GM19372 (cell line): Measurements from ENCODE around the gene FGFRL1.
"Not testable (repeated sequence)": the region's sequence is repeated elsewhere in the genome, so short reads cannot be mapped to it uniquely, and the experiment has no call there.

Source experiments
- ATAC-seq: cut with Tn5 transposase; IDR thresholded peaks from one replicate; pipeline ENCODE4 v1.9.1; 2021; ENCODE audit warnings: mild to moderate bottlenecking, low read depth, moderate library complexity; ENCODE audit not compliant: unreplicated experiment

Gene FGFRL1

DNA sequence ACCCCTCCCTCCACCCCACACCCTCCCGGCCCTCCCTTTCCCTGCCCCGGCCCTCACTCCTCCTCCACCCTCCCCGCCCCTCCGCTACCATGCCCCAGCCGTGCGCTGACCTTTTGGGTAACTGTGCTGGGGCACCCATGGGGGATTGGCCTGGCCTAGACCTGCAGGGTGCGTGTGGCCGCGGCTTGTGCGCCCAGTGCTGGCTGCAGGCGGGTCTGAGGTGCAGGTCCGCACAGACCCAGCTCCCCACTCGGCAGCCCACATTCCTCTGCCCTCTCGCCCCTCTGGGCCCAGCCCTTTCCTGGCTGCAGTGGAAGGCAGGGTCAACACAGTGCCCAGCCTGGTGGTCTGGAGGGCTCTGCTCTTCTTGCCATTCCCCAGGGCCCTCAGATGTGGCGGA is 24.7 kb downstream of the FGFRL1 start:
- no peak for ATAC-seq

- ATAC-seq, result no peak
Measured at GRCh38 chr4:1036976-1037810, 25.8 kb downstream of the FGFRL1 start.

GRCh38 chr4:1038948-1039492 is 27.6 kb downstream of the FGFRL1 start:
- ATAC-seq, result no peak

DNA sequence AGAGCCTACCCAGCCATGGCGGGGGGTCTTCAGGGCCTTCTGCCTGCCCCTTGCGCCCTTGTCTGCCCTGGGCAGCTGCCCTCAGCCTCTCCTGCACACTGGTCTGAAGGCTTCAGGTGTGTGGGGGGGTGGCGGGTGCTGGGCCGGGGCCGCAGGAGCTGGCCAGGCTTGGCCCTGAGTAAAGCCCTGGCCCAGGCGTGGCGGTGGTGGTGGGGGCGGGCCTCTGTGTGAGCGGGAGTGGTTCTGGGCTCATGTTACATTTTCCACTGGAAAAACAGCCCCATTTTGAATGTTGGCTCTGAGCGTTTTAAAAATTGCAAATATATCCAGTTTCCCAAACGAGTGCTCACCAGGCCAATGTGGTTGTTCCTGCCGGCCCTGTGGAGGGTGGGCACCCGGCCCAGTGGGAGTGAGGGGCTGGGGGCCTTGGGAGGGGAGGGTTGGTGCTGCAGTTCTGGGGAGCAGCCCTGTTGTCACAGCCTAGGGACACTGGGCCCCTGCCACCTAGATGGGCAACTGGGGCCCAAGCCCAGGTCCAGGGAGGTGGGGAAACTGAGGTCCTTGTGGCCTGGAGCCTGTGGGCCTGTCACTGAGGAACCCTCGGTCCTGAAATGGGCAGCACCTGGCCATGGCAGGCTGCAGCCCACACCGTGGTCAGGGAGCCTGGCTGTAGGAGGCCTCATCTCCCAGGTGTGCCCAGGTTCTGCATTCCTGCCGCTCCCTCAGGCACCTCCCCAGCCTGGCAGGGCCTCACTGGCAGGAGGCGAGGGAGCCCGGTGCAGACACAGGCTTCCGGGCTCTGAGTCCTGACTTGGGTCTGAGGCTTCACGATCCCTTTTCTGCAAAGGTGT is 28.3 kb downstream of the FGFRL1 start:
- ATAC-seq, result no peak

DNA sequence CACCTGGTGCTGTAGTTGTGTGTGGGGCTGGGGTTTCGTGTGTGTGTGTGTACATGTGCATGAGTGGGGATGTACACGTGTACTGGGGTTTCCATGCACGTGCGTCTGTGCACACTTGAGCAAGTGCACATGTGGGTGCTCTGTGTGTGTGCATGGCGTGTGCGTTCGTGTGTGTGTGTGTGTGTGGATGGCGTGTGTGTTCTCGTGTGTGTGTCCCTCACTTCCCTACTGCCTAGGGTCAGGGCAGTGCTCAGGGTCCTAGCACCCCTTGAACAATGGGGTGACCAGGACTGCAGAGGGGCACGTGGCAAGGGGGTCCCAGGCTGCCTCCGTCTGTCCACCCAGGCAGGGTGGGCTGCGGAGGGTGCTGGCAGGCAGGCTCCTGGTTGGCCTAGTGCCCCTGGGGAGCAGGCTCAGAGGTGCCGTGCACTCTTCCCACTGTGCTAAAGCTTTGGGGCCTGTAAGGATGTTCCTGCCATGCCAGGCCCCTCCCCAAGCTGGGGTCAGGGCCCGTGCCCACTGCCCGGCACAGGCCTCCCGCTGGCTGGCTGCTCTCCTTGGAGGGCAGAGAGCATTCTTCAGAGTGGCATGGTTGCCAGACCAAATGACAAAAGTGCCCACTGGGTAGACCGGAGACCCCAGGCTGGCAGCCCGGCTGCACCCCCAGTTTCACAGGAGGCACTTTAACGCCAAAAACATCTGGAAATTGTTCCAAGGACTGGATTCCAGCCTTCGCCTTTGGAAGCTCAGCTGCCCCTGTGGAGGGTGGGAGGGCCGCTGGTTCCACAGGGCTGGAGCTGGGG is 29.1 kb downstream of the FGFRL1 start:
- no peak for ATAC-seq

- no peak for ATAC-seq
Measured at GRCh38 chr4:1041147-1041935, 29.9 kb downstream of the FGFRL1 start.

GRCh38 chr4:1041936-1042330 is 30.5 kb downstream of the FGFRL1 start:
- ATAC-seq, result no peak

- ATAC-seq, result no peak
Measured at GRCh38 chr4:1042352-1043055, 31.1 kb downstream of the FGFRL1 start.

GRCh38 chr4:1043162-1043561 is 31.7 kb downstream of the FGFRL1 start:
- ATAC-seq, result no peak

DNA sequence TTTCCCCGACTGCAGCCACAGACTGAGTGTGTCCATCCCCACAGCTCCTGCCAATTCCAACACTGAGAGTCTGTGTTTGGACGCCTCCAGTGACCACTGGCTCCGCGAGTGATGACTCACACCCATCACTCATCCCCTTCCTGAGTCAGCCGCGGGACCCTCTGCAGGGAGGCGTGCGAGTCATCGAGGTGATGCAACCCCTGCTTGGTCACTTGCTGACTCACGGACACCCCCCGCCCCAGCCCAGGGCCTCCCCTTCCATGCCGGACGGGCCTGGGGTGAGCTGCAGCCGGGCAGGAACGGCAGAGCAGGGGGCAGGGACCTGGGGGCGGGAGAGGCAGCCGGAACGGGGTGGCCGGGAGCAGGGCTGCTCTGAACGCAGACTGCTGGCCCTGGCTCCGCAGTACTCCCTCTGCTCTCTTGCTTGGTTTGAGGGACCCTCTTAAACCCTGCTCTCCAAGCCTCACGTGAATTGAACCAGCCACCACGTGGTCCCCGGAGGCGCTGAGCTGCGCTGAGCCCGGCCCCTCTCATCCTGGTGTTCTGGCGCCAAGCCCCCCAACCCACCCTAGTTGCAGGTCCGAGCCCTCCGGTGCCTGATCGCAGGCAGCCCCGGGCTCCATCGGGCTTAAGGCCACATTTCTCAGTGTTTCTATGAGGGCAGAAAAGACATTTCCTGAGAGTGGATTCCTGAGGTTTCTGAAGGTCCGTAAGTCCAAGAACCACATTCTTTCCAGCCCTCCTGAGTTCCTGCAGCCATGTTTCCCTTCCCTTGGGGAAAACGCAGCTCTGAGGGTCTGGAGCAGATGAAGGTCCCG is 32.4 kb downstream of the FGFRL1 start:
- ATAC-seq, result no peak

DNA sequence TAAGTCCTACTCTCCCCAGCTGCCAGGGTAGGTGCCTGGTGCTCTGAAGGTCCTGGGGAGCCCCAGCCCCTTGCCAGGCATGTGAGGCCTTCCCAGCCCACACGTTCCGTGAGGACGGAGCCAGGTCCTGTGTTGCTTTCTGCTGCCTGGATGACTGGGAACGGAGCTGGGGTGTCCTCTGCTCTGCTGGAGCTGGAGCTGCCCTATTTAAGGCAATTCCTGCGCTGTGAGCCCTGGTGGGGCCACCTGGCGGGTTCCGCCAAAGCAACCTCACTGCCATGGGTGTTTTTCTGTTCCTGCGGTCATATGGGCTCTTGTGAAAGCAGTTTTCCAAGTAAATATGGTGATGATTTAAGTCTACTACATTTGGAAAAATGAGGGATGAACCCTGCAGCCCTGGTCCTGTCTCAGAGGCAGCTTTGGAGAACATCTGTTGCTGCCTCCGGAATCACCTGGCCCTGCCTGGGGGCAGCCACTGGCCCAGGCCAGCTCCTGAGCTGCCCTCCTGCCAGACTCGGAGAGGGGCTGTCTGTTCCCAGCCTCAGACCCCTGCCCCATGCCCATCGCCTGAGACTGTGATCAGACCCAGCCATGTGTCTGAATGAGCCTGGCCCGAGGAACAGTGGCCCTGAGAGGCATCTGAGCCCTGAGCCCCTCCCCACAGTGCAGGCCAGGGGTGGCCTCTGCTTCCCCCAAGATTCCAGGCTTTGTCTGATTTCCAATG is 33.2 kb downstream of the FGFRL1 start:
- no peak for ATAC-seq

GRCh38 chr4:1045193-1045594 is 33.8 kb downstream of the FGFRL1 start:
- no peak for ATAC-seq

- ATAC-seq, result no peak
Measured at GRCh38 chr4:1045595-1046201, 34.3 kb downstream of the FGFRL1 start.

DNA sequence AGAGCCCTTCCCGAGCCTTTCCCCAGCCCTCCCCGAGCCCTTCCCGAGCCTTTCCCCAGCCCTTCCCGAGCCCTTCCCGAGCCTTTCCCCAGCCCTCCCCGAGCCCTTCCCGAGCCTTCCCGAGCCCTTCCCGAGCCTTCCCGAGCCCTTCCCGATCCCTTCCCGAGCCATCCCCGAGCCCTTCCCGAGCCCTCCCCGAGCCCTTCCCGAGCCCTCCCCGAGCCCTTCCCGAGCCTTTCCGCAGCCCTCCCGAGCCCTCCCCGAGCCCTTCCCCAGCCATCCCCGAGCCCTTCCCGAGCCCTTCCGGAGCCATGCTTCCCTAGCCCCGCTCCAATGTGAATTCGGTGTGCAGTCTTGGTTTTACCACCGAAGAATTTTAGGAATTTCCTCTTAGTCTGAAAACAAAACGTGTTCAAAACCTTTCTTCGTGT is 35.2 kb downstream of the FGFRL1 start:
- not testable (repeated sequence) for ATAC-seq

GRCh38 chr4:1047106-1047975 is 35.9 kb downstream of the FGFRL1 start:
- ATAC-seq, result no peak
